ENCODE data around the gene AOPEP. TPM values are rescaled to one million over a fixed set of nuclear protein-coding genes. Genes with fewer than 3 reads are reported as not detected.

AOPEP gene
- total RNA-seq, 1 experiment from 2014 or later, result 36.4 TPM

DNA sequence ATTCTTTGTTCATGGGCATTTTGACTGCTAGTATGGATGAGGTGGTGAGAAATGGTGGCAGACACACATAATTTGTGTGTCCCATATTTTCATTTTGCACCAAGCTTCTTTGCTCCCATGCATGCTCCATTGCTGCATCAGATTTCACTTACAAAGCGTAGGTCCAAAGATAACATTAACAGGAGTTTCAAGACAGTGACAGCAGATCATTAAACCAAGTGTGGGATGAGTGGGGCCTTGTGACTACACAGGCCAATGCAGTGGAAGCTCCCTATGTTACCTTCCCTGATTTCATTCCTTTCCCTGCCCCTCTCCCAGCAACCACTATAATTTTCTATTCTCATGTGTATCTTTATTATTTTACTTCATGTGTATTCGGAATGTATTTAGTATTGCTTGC is 142.0 kb downstream of the AOPEP start:
- Histone ChIP-seq H3K9me3 (ENCODE audit: control insufficient read depth, insufficient read depth, low read depth, low read length) (no peaks in the 10 kb centered on the region), H3K4me1 (ENCODE audit: control insufficient read depth, insufficient read depth, low read length) (peaks cover 50% of the 10 kb centered on the region), H3K36me3 (ENCODE audit: control insufficient read depth, insufficient read depth, low read length) (no peaks in the 10 kb centered on the region), H3K4me3 (ENCODE audit: low read depth in 2 of 2, low read length in 2 of 2) (no peak overlapping the region), H3K27ac (ENCODE audit: low read length) (peak overlapping the region; percentile 96), H3K27me3 (ENCODE audit: control insufficient read depth, insufficient read depth, low read length) (no peaks in the 10 kb centered on the region)
- ATAC-seq, result no peak
- POLR2A ChIA-PET, result no interaction called here
- intact Hi-C loops (cut with micrococcal nuclease; ENCODE audit: unreplicated experiment), result no loop called here
- TF ChIP-seq, protein P1, sequence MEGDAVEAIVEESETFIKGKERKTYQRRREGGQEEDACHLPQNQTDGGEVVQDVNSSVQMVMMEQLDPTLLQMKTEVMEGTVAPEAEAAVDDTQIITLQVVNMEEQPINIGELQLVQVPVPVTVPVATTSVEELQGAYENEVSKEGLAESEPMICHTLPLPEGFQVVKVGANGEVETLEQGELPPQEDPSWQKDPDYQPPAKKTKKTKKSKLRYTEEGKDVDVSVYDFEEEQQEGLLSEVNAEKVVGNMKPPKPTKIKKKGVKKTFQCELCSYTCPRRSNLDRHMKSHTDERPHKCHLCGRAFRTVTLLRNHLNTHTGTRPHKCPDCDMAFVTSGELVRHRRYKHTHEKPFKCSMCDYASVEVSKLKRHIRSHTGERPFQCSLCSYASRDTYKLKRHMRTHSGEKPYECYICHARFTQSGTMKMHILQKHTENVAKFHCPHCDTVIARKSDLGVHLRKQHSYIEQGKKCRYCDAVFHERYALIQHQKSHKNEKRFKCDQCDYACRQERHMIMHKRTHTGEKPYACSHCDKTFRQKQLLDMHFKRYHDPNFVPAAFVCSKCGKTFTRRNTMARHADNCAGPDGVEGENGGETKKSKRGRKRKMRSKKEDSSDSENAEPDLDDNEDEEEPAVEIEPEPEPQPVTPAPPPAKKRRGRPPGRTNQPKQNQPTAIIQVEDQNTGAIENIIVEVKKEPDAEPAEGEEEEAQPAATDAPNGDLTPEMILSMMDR (IDR thresholded peaks at IDR 0.05), result no peak
- TF ChIP-seq POLR2AphosphoS5 (IDR thresholded peaks at IDR 0.05; ENCODE audit: low read depth, low read length), result no peak
- TF ChIP-seq, protein P2, sequence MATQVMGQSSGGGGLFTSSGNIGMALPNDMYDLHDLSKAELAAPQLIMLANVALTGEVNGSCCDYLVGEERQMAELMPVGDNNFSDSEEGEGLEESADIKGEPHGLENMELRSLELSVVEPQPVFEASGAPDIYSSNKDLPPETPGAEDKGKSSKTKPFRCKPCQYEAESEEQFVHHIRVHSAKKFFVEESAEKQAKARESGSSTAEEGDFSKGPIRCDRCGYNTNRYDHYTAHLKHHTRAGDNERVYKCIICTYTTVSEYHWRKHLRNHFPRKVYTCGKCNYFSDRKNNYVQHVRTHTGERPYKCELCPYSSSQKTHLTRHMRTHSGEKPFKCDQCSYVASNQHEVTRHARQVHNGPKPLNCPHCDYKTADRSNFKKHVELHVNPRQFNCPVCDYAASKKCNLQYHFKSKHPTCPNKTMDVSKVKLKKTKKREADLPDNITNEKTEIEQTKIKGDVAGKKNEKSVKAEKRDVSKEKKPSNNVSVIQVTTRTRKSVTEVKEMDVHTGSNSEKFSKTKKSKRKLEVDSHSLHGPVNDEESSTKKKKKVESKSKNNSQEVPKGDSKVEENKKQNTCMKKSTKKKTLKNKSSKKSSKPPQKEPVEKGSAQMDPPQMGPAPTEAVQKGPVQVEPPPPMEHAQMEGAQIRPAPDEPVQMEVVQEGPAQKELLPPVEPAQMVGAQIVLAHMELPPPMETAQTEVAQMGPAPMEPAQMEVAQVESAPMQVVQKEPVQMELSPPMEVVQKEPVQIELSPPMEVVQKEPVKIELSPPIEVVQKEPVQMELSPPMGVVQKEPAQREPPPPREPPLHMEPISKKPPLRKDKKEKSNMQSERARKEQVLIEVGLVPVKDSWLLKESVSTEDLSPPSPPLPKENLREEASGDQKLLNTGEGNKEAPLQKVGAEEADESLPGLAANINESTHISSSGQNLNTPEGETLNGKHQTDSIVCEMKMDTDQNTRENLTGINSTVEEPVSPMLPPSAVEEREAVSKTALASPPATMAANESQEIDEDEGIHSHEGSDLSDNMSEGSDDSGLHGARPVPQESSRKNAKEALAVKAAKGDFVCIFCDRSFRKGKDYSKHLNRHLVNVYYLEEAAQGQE (IDR thresholded peaks at IDR 0.05; ENCODE audit: insufficient read depth in 1 of 2, low read depth in 2 of 2, low read length in 1 of 2), result no peak
- TF ChIP-seq SIN3A (IDR thresholded peaks at IDR 0.05; ENCODE audit: borderline replicate concordance, insufficient read depth, low read depth, low read length), result no peak
- TF ChIP-seq TCF7L2 (IDR thresholded peaks at IDR 0.05; ENCODE audit: low read depth, low read length), result no peak
- no TSS peak for BruUV-seq (replicated peaks)
- DNase-seq (ENCODE audit: low read depth, low spot score), result no peak
- in situ Hi-C loops (cut with HindIII; ENCODE audit: low pct_unique_long_range_greater_than_20kb, low sequenced_read_pairs), result no loop called here
- CTCF ChIA-PET, result no interaction called here

DNA sequence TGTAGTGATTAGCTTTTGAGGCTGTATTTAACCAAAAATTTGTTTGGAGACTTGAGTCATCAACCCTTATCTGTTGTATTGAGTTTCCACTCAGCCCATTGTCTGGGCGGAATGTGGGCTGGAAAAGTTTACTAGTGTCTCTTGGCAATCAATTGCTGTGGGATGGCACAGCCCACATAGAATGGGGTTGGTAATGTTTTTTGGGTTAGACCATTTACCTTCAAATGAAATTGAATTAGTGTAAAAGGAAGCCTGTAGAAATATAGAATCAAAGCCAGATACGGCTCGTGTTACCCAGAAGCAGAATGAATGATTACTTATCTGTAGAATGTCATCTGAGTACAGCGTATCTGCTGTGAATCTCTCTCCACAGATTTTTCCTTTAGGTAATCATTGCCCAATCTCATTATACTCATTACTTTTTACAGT is 142.9 kb downstream of the AOPEP start:
- ATAC-seq (no peak), DNase-seq (ENCODE audit: low read depth, low spot score) (no peak)
- POLR2A ChIA-PET, result interaction anchor here (0.7 kb wide), 1 partner anchor 19 kb away, joined by 3 read pairs; no protein-coding TSS in a partner anchor
- CTCF ChIA-PET, result no interaction called here
- Histone ChIP-seq H3K9me3 (ENCODE audit: control insufficient read depth, insufficient read depth, low read depth, low read length) (no peaks in the 10 kb centered on the region), H3K27me3 (ENCODE audit: control insufficient read depth, insufficient read depth, low read length) (no peaks in the 10 kb centered on the region), H3K4me1 (ENCODE audit: control insufficient read depth, insufficient read depth, low read length) (peaks cover 51% of the 10 kb centered on the region), H3K27ac (ENCODE audit: low read length) (peak overlapping the region; percentile 96), H3K4me3 (ENCODE audit: low read depth in 2 of 2, low read length in 2 of 2) (no peak overlapping the region), H3K36me3 (ENCODE audit: control insufficient read depth, insufficient read depth, low read length) (no peaks in the 10 kb centered on the region)
- in situ Hi-C loops (cut with HindIII; ENCODE audit: low pct_unique_long_range_greater_than_20kb, low sequenced_read_pairs) (no loop called here), intact Hi-C loops (cut with micrococcal nuclease; ENCODE audit: unreplicated experiment) (no loop called here)
- BruUV-seq (replicated peaks), result no TSS peak
- TF ChIP-seq SIN3A (IDR thresholded peaks at IDR 0.05; ENCODE audit: borderline replicate concordance, insufficient read depth, low read depth, low read length), result no peak
- no peak for TF ChIP-seq TCF7L2 (IDR thresholded peaks at IDR 0.05; ENCODE audit: low read depth, low read length)
- TF ChIP-seq, protein P1 (IDR thresholded peaks at IDR 0.05), result no peak
- TF ChIP-seq, protein P2 (IDR thresholded peaks at IDR 0.05; ENCODE audit: insufficient read depth in 1 of 2, low read depth in 2 of 2, low read length in 1 of 2), result no peak
- TF ChIP-seq POLR2AphosphoS5 (IDR thresholded peaks at IDR 0.05; ENCODE audit: low read depth, low read length), result no peak

Measured in Panc1 (cell line).